Smooth muscle cell (in vitro differentiated cells): ENCODE results near the gene CORO2B. TPM values are rescaled to one million over a fixed set of nuclear protein-coding genes. Genes with fewer than 3 reads are reported as not detected.

Experiments
- DNase-seq: peaks from one replicate; lab custom pipeline; 2025; ENCODE audit not compliant: unreplicated experiment; lab: John Stamatoyannopoulos, UW
- H2AFZ ChIP-seq: fragments of 200-600 bp; sonication (generic); 2 replicates; pipeline ENCODE4 v1.6.0; 2016; ENCODE audit warnings: antibody characterized with exemption, low read depth, mild to moderate bottlenecking
- H3F3A ChIP-seq: fragments of 200-600 bp; sonication (generic); 2 replicates; pipeline ENCODE4 v1.6.0; 2017; ENCODE audit warnings: antibody characterized with exemption, low read depth
- H3K27ac ChIP-seq: fragments of 200-600 bp; sonication (generic); 2 replicates; pipeline ENCODE4 v1.5.1; 2016; ENCODE audit warnings: low read depth, mild to moderate bottlenecking
- H3K27me3 ChIP-seq: fragments of 200-600 bp; sonication (generic); 2 replicates; pipeline ENCODE4 v1.6.1; 2016; ENCODE audit warnings: low read depth, mild to moderate bottlenecking
- H3K36me3 ChIP-seq: fragments of 200-600 bp; sonication (generic); 2 replicates; pipeline ENCODE4 v1.5.1; 2016; ENCODE audit warnings: low read depth
- H3K4me1 ChIP-seq: fragments of 200-600 bp; sonication (generic); 2 replicates; pipeline ENCODE4 v1.5.1; 2016; ENCODE audit warnings: low read depth
- H3K4me2 ChIP-seq: fragments of 200-600 bp; sonication (generic); 2 replicates; pipeline ENCODE4 v1.6.0; 2016; ENCODE audit warnings: mild to moderate bottlenecking
- H3K4me3 ChIP-seq: fragments of 200-600 bp; sonication (generic); 2 replicates; pipeline ENCODE4 v1.5.1; 2016; ENCODE audit warnings: mild to moderate bottlenecking
- H3K79me2 ChIP-seq: fragments of 200-600 bp; sonication (generic); 2 replicates; pipeline ENCODE4 v1.6.0; 2016; ENCODE audit warnings: low read depth, mild to moderate bottlenecking
- H3K9ac ChIP-seq: fragments of 200-600 bp; sonication (generic); 2 replicates; pipeline ENCODE4 v1.6.0; 2016; ENCODE audit warnings: low read depth
- H3K9me3 ChIP-seq: fragments of 200-600 bp; sonication (generic); replicated peaks from 2 replicates; pipeline ENCODE4 v1.5.1; 2016; ENCODE audit warnings: low read depth
- H4K20me1 ChIP-seq: fragments of 200-600 bp; sonication (generic); 2 replicates; pipeline ENCODE4 v1.6.0; 2016; ENCODE audit warnings: low read depth
- CTCF ChIP-seq: fragments of 200-600 bp; sonication (generic); IDR thresholded peaks from 2 replicates; pipeline ENCODE4 v1.5.1; 2017; ENCODE audit warnings: borderline replicate concordance, mild to moderate bottlenecking, antibody characterized with exemption; ENCODE audit not compliant: insufficient read depth, poor library complexity, severe bottlenecking
- WGBS: methylation state at CpG from one replicate; pipeline ENCODE4 v1.1.7; 2016; ENCODE audit warnings: low lambda C conversion rate; 5-methylcytosine and 5-hydroxymethylcytosine counted together
- polyA plus RNA-seq: library from polyadenylated mRNA; unstranded; fragments of >200 nt; fragmentation: Nextera tagmentation; extraction: Ambion mirVana; gene quantifications from 2 replicates; pipeline ENCODE4 v1.2.1, GENCODE V29; 2016
- total RNA-seq: library from RNA; depleted of rRNA; stranded (reverse); fragments of >200 nt; gene quantifications from 2 replicates; pipeline ENCODE4 v1.2.3, GENCODE V29; 2014

Gene CORO2B
- total and polyA plus RNA-seq, 2 experiments from 2014 or later, result 0.47 to 0.49 TPM

DNA sequence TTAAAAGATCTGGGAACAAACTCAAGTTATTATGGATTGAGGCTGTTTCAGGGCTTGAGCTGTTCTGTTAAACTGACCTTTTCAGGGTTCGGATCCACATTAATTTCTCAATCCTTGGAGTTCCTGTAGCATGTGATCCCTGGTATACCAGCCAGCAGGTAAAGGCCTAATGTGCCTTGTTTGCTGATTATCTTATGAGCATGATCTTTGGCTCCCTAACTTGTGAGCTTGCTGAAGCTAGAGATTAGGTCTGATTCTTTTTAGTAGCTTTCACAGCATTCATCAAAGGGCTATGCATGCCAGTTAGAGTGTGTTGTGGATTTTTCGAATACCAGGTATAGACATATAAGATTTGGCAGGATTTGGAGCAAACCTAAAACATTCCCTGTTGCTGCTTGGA lies 10.3 kb downstream of the CORO2B start:
- H3K36me3 ChIP-seq, result no peaks in the 10 kb centered on the region
- no peaks in the 10 kb centered on the region for H3K79me2 ChIP-seq
- H3K9me3 ChIP-seq, result no peaks in the 10 kb centered on the region
- no peak for TF ChIP-seq CTCF
- H3K4me3 ChIP-seq, result no peak overlapping the region
- 91% methylated on average over 2 of the region's 2 CpGs for WGBS
- no peak overlapping the region for H3K9ac ChIP-seq
- H2AFZ ChIP-seq, result no peak overlapping the region
- H3K27ac ChIP-seq, result no peak overlapping the region
- H3K4me2 ChIP-seq, result no peak overlapping the region
- H3K27me3 ChIP-seq, result peaks cover 2% of the 10 kb centered on the region
- H4K20me1 ChIP-seq, result no peaks in the 10 kb centered on the region
- DNase-seq, result no peak
- H3F3A ChIP-seq, result no peaks in the 10 kb centered on the region
- no peaks in the 10 kb centered on the region for H3K4me1 ChIP-seq

DNA sequence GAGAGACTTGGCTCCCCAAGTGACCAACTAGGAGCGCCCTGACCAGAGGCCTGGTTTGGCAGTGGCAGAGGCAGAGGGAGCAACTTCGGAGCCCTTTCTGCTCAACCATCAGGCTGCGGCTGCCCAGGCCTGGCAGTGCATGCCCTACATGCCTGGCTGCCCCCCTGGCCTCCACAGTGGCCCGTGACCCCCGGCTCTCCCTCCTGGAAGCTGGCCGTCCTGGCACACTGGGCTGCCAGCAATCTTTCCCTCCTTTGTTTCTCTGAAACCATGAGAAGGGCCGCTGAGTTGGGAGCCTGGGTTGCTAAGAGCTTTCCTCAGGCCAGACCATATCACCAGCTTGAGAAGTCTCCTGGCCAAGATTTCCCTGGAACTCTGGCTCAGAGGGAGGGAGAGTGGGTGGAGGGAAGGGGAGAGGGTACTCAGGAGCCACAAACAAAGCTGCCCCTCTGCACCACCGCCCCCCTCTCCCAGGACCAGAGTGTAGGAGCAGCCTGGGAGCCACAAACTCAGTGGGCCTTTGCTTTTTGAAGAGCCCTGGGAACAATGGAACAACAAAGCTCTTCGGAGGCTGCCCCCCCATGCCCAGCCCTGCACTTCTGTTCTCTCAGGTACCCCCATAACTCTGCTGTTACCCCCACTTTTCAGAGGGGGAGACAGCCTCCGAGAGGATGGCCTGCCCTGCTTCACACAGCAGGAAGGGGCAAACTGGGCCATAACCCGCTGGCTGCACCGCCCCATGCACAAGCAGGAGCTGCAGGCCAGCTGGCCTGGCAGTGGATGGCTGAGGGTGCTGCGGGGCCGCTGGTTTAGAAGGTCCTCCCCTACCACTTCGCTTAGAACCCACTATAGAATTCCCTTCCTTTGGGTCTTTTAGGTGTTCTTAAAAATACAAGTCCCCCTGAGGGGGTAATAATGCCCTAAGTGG lies 11.3 kb downstream of the CORO2B start:
- TF ChIP-seq CTCF, result no peak
- WGBS, result 93% methylated on average over 15 of the region's 15 CpGs
- H3K9ac ChIP-seq, result no peak overlapping the region
- H3K27me3 ChIP-seq, result peaks cover 3% of the 10 kb centered on the region
- DNase-seq, result no peak
- no peaks in the 10 kb centered on the region for H3K9me3 ChIP-seq
- no peaks in the 10 kb centered on the region for H3K36me3 ChIP-seq
- no peak overlapping the region for H2AFZ ChIP-seq
- peaks cover 3% of the 10 kb centered on the region for H3K4me1 ChIP-seq
- no peak overlapping the region for H3K4me2 ChIP-seq
- H3F3A ChIP-seq, result no peaks in the 10 kb centered on the region
- no peak overlapping the region for H3K27ac ChIP-seq
- H3K4me3 ChIP-seq, result no peak overlapping the region
- H3K79me2 ChIP-seq, result no peaks in the 10 kb centered on the region
- no peaks in the 10 kb centered on the region for H4K20me1 ChIP-seq

GRCh38 chr15:68590721-68591389 lies 12.1 kb downstream of the CORO2B start:
- Histone ChIP-seq H3K9me3 (no peaks in the 10 kb centered on the region), H3K36me3 (no peaks in the 10 kb centered on the region), H3K79me2 (no peaks in the 10 kb centered on the region), H3F3A (no peaks in the 10 kb centered on the region), H3K27ac (no peak overlapping the region), H3K27me3 (peaks cover 3% of the 10 kb centered on the region), H3K4me3 (no peak overlapping the region), H3K4me2 (no peak overlapping the region), H2AFZ (no peak overlapping the region), H4K20me1 (no peaks in the 10 kb centered on the region), H3K9ac (no peak overlapping the region), H3K4me1 (peaks cover 9% of the 10 kb centered on the region)
- no peak for DNase-seq
- 89% methylated on average over 9 of the region's 9 CpGs for WGBS
- TF ChIP-seq CTCF, result no peak
